IMR-90 (cell line): Measurements from ENCODE around the gene PGLYRP3. TPM values are rescaled to one million over a fixed set of nuclear protein-coding genes. Genes with fewer than 3 reads are reported as not detected.

Source experiments
- ATAC-seq: fragments of 200-7000 bp; cut with Tn5 transposase; 2 replicates; pipeline ENCODE4 v1.9.1; 2020; ENCODE audit warnings: low read depth, mild to moderate bottlenecking, moderate library complexity
- BruUV-seq: library from RNA; stranded (reverse); fragments of 400-500 nt; replicated peaks from 2 replicates; lab custom pipeline; 2021; lab: Mats Ljungman, UMichigan
- CTCF ChIA-PET: fragments of 300-600 bp; formaldehyde crosslinking; extraction: SDS; loops from one replicate; lab custom pipeline; 2021; ENCODE audit warnings: antibody characterized with exemption; lab: Yijun Ruan, JAX
- POLR2A ChIA-PET: fragments of 300-600 bp; sonication (Branson Sonifier 250); formaldehyde crosslinking; loops from one replicate; lab custom pipeline; 2022; ENCODE audit warnings: antibody characterized with exemption; ENCODE audit not compliant: unreplicated experiment; lab: Charles Lee
- DNase-seq: peaks from one replicate; pipeline ENCODE4 v3.0.0; 2013
- H2AFZ ChIP-seq: replicated peaks from 2 replicates; pipeline ENCODE3; 2013; ENCODE audit warnings: low read length, mild to moderate bottlenecking; ENCODE audit not compliant: poor library complexity
- H2AK5ac ChIP-seq: 2 replicates; pipeline ENCODE4 v1.6.1; 2013; ENCODE audit warnings: low read depth, low read length, inconsistent platforms
- H2AK9ac ChIP-seq: replicated peaks from 2 replicates; pipeline ENCODE3; 2013; ENCODE audit warnings: mild to moderate bottlenecking, low read depth, low read length, moderate library complexity; ENCODE audit not compliant: poor library complexity
- H2BK120ac ChIP-seq: 2 replicates; pipeline ENCODE4 v1.6.1; 2013; ENCODE audit warnings: low read depth, low read length, inconsistent platforms
- H2BK15ac ChIP-seq: 3 replicates; pipeline ENCODE4 v1.6.1; 2013; ENCODE audit warnings: low read depth, low read length, inconsistent platforms
- H2BK20ac ChIP-seq: 2 replicates; pipeline ENCODE4 v1.6.1; 2013; ENCODE audit warnings: low read depth, mild to moderate bottlenecking, inconsistent platforms, low read length, moderate library complexity
- H2BK5ac ChIP-seq: 2 replicates; pipeline ENCODE4 v1.6.1; 2013; ENCODE audit warnings: mild to moderate bottlenecking, low read depth, low read length, inconsistent platforms; ENCODE audit not compliant: poor library complexity, severe bottlenecking
- H3K14ac ChIP-seq: replicated peaks from 2 replicates; pipeline ENCODE4 v1.6.1; 2013; ENCODE audit warnings: low read depth, low read length, inconsistent platforms
- H3K18ac ChIP-seq: 2 replicates; pipeline ENCODE4 v1.6.1; 2013; ENCODE audit warnings: low read depth, low read length, control low read depth
- H3K23ac ChIP-seq: 2 replicates; pipeline ENCODE4 v1.6.1; 2013; ENCODE audit warnings: low read depth, low read length, inconsistent platforms
- H3K27ac ChIP-seq: 2 replicates; pipeline ENCODE4 v1.5.1; 2013; ENCODE audit warnings: mild to moderate bottlenecking, control low read depth, low read length; ENCODE audit not compliant: insufficient read depth
- H3K27me3 ChIP-seq: 2 replicates; pipeline ENCODE4 v1.6.1; 2013; ENCODE audit warnings: low read length; ENCODE audit not compliant: control insufficient read depth, insufficient read depth
- H3K36me3 ChIP-seq: 2 replicates; pipeline ENCODE4 v1.6.1; 2013; ENCODE audit warnings: low read length, mixed read lengths; ENCODE audit not compliant: control insufficient read depth, insufficient read depth
- H3K4ac ChIP-seq: 2 replicates; pipeline ENCODE4 v1.6.1; 2013; ENCODE audit warnings: low read depth, low read length, inconsistent platforms
- H3K4me1 ChIP-seq: 2 replicates; pipeline ENCODE4 v1.6.1; 2013; ENCODE audit warnings: low read length, mixed read lengths; ENCODE audit not compliant: control insufficient read depth, insufficient read depth
- H3K4me2 ChIP-seq: 2 replicates; pipeline ENCODE4 v1.6.1; 2013; ENCODE audit warnings: low read depth, mild to moderate bottlenecking, control low read depth, low read length, moderate library complexity
- H3K4me3 ChIP-seq: 2 replicates; pipeline ENCODE4 v1.5.1; 2013; ENCODE audit warnings: low read depth, mild to moderate bottlenecking, control low read depth, low read length, moderate library complexity; ENCODE audit not compliant: insufficient read depth
- H3K56ac ChIP-seq: 2 replicates; pipeline ENCODE4 v1.6.1; 2013; ENCODE audit warnings: low read length, inconsistent platforms; ENCODE audit not compliant: insufficient read depth; ENCODE audit errors: extremely low read depth
- H3K79me1 ChIP-seq, 2 experiments: 2 replicates each; pipeline ENCODE4 v1.6.1; 2013; ENCODE audit warnings: low read length in 2 of 2, inconsistent platforms in 1 of 2, low read depth in 1 of 2
- H3K9ac ChIP-seq: 2 replicates; pipeline ENCODE4 v1.6.1; 2013; ENCODE audit warnings: low read depth, low read length, control low read depth
- H3K9me1 ChIP-seq: 2 replicates; pipeline ENCODE4 v1.6.1; 2013; ENCODE audit warnings: low read length, inconsistent platforms; ENCODE audit not compliant: insufficient read depth
- H3K9me3 ChIP-seq: 2 replicates; pipeline ENCODE4 v1.6.1; 2013; ENCODE audit warnings: low read length; ENCODE audit not compliant: control insufficient read depth, insufficient read depth
- H4K20me1 ChIP-seq: 2 replicates; pipeline ENCODE4 v1.6.1; 2013; ENCODE audit warnings: low read length, inconsistent platforms; ENCODE audit not compliant: insufficient read depth
- H4K5ac ChIP-seq: 2 replicates; pipeline ENCODE4 v1.6.1; 2013; ENCODE audit warnings: mild to moderate bottlenecking, low read depth, low read length, control low read depth
- H4K8ac ChIP-seq, 2 experiments: 2 replicates each; pipeline ENCODE4 v1.6.1; 2013; ENCODE audit warnings: low read depth in 2 of 2, low read length in 2 of 2, control low read depth in 1 of 2, inconsistent platforms in 1 of 2
- H4K91ac ChIP-seq: 2 replicates; pipeline ENCODE4 v1.6.1; 2013; ENCODE audit warnings: low read depth, low read length, inconsistent platforms; ENCODE audit not compliant: insufficient read depth
- BHLHE40 ChIP-seq: fragments of 150-350 bp; IDR thresholded peaks from 2 replicates; pipeline ENCODE4 v1.6.1; 2016; ENCODE audit warnings: mild to moderate bottlenecking, low read depth, low read length
- CEBPB ChIP-seq: IDR thresholded peaks from 2 replicates; pipeline ENCODE4 v1.6.1; 2012; ENCODE audit warnings: low read depth, low read length, improper control_type of control experiment
- CHD1 ChIP-seq: IDR thresholded peaks from 2 replicates; pipeline ENCODE4 v1.6.1; 2012; ENCODE audit warnings: low read depth, low read length, improper control_type of control experiment
- ELK1 ChIP-seq: fragments of 150-350 bp; IDR thresholded peaks from 2 replicates; pipeline ENCODE4 v1.6.1; 2016; ENCODE audit warnings: low read depth, mild to moderate bottlenecking, low read length, moderate library complexity, borderline replicate concordance
- MAFK ChIP-seq: IDR thresholded peaks from 2 replicates; pipeline ENCODE4 v1.6.1; 2012; ENCODE audit warnings: low read depth, low read length, improper control_type of control experiment
- MAZ ChIP-seq: IDR thresholded peaks from 2 replicates; pipeline ENCODE4 v1.6.1; 2012; ENCODE audit warnings: low read depth, mild to moderate bottlenecking, low read length, improper control_type of control experiment, moderate library complexity, borderline replicate concordance
- POLR2A ChIP-seq: IDR thresholded peaks from 2 replicates; pipeline ENCODE4 v1.6.1; 2012; ENCODE audit warnings: mild to moderate bottlenecking, low read depth, low read length
- RCOR1 ChIP-seq: IDR thresholded peaks from 2 replicates; pipeline ENCODE4 v1.6.1; 2012; ENCODE audit warnings: mild to moderate bottlenecking, low read length, improper control_type of control experiment; ENCODE audit not compliant: insufficient replicate concordance
- USF2 ChIP-seq: fragments of 150-350 bp; IDR thresholded peaks from 2 replicates; pipeline ENCODE4 v1.6.1; 2017; ENCODE audit warnings: mild to moderate bottlenecking, antibody characterized with exemption, low read length, low read depth
- WGBS, 2 experiments: methylation state at CpG; one replicate each; pipeline versions ENCODE4 v1.1.5 to v1.1.7; 2013; ENCODE audit warnings: missing lambda C conversion rate in 2 of 2; ENCODE audit not compliant: insufficient read length in 1 of 2; ENCODE audit errors: extremely low coverage in 2 of 2; 5-methylcytosine and 5-hydroxymethylcytosine counted together
- dilution Hi-C: fragments of 300-500 bp; cut with HindIII; formaldehyde crosslinking; loops from one replicate; pipeline ENCODE4 v1.14.3; 2018; ENCODE audit warnings: low sequenced_read_pairs; ENCODE audit not compliant: unreplicated experiment
- in situ Hi-C: fragments of 300-500 bp; cut with MboI; formaldehyde crosslinking; loops from 3 replicates; pipeline ENCODE4 v1.14.3; 2019; ENCODE audit warnings: low sequenced_read_pairs, inconsistent platforms, mixed read lengths
- intact Hi-C: fragments of 100-400 bp; cut with micrococcal nuclease; formaldehyde crosslinking; loops from 2 replicates; pipeline ENCODE4 v1.10.0; 2022
- polyA plus RNA-seq, 3 experiments: library from polyadenylated mRNA; depleted of rRNA; stranded (reverse); fragments of >200 nt; gene quantifications; 2 replicates each; pipeline ENCODE4 v1.2.3, GENCODE V29; 2012; ENCODE audit warnings: low replicate concordance in 1 of 3
- total RNA-seq: library from RNA; depleted of rRNA; stranded (reverse); fragments of >200 nt; gene quantifications from 2 replicates; pipeline ENCODE4 v1.2.3, GENCODE V29; 2012

The PGLYRP3 gene
- total and polyA plus RNA-seq, 2 of the 4 experiments (the other 2 are of a cell fraction), result not detected

- Histone ChIP-seq H4K20me1 (no peaks in the 10 kb centered on the region), H3K79me1 (no peaks in the 10 kb centered on the region), H3K4me2 (no peak overlapping the region), H3K27ac (no peak overlapping the region), H4K8ac (no peak overlapping the region), H3K4me3 (no peak overlapping the region), H3K14ac (no peak overlapping the region), H2BK20ac (no peak overlapping the region), H3K56ac (no peak overlapping the region), H2AK9ac (no peak overlapping the region), H3K36me3 (no peaks in the 10 kb centered on the region), H2BK120ac (no peak overlapping the region), H2AK5ac (no peak overlapping the region), H3K4me1 (no peaks in the 10 kb centered on the region), H3K9ac (no peak overlapping the region), H3K27me3 (no peaks in the 10 kb centered on the region; the same call in 1 of the 2 replicates), H4K91ac (no peak overlapping the region), H3K9me3 (no peaks in the 10 kb centered on the region), H3K18ac (no peak overlapping the region), H2AFZ (no peak overlapping the region), H2BK5ac (no peak overlapping the region), H4K5ac (no peak overlapping the region), H3K4ac (no peak overlapping the region), H2BK15ac (no peak overlapping the region), H3K23ac (no peak overlapping the region), H3K9me1 (no peaks in the 10 kb centered on the region)
- BruUV-seq, result no TSS peak
- ChIA-PET CTCF (no interaction called here), POLR2A (no interaction called here)
- ATAC-seq (no peak), DNase-seq (no peak)
- no peak for TF ChIP-seq POLR2A
- TF ChIP-seq MAFK, result no peak
- no peak for TF ChIP-seq USF2
- TF ChIP-seq CHD1, result no peak
- TF ChIP-seq ELK1, result no peak
- TF ChIP-seq RCOR1, result no peak
- TF ChIP-seq BHLHE40, result no peak
- TF ChIP-seq MAZ, result no peak
- TF ChIP-seq CEBPB, result no peak
- dilution Hi-C loops, result no loop called here
- intact Hi-C loops, result no loop called here
- in situ Hi-C loops, result no loop called here
- 39% methylated on average over 5 of the region's 8 CpGs; no CpG with 5 or more reads in 1 of the 2 experiments for WGBS, 2 experiments
Measured at GRCh38 chr1:153337980-153338853, 25.5 kb upstream of the PGLYRP3 start.
